Transverse colon (tissue), 4 donors: ENCODE results near the gene C10orf90. TPM values are rescaled to one million over a fixed set of nuclear protein-coding genes. Genes with fewer than 3 reads are reported as not detected.

Source experiments
- DNase-seq: peaks from one replicate; pipeline ENCODE4 v3.0.0-alpha.2; 2019
- H3K27ac ChIP-seq, 4 donors: fragments of 200-600 bp; sonication (generic); 2 replicates each; pipeline ENCODE4 v1.5.1; 2016 to 2018; ENCODE audit warnings: inconsistent platforms in 4 of 4
- H3K27me3 ChIP-seq: fragments of 200-600 bp; sonication (generic); 2 replicates; pipeline ENCODE4 v1.5.1; 2017; ENCODE audit warnings: inconsistent platforms
- H3K36me3 ChIP-seq, 4 donors: fragments of 200-600 bp; sonication (generic); 2 replicates each; pipeline ENCODE4 v1.5.1; 2017 to 2019; ENCODE audit warnings: inconsistent platforms in 4 of 4
- H3K4me1 ChIP-seq, 4 donors: fragments of 200-600 bp; sonication (generic); 2 replicates each; pipeline ENCODE4 v1.5.1; 2017 to 2020; ENCODE audit warnings: inconsistent platforms in 4 of 4
- H3K4me3 ChIP-seq, 4 donors: fragments of 200-600 bp; sonication (generic); 1 replicate in 1 of 4; 2 replicates in 3 of 4; pipeline versions ENCODE4 v1.5.1 to v1.6.1; 2017 to 2019; ENCODE audit warnings: inconsistent platforms in 4 of 4
- H3K9me3 ChIP-seq, 2 donors: fragments of 200-600 bp; sonication (generic); 2 replicates each; pipeline ENCODE4 v1.5.1; 2017 to 2019; ENCODE audit warnings: inconsistent platforms in 2 of 2
- CTCF ChIP-seq, 5 experiments: fragments of 200-600 bp in 3 of 5; fragments of 450-650 bp in 2 of 5; sonication (generic) in 3 of 5; IDR thresholded peaks; 1 replicate in 2 of 5; 2 replicates in 3 of 5; pipeline ENCODE4 v1.5.1; 2016 to 2017; ENCODE audit warnings: antibody characterized with exemption in 5 of 5, inconsistent platforms in 3 of 5, mild to moderate bottlenecking in 2 of 5, moderate library complexity in 1 of 5
- EP300 ChIP-seq: sonication (generic); formaldehyde crosslinking; IDR thresholded peaks from one replicate; pipeline ENCODE4 v1.6.1; 2017; ENCODE audit warnings: antibody characterized with exemption, low read depth
- POLR2A ChIP-seq: fragments of 450-650 bp; IDR thresholded peaks from one replicate; pipeline ENCODE4 v1.6.1; 2016; ENCODE audit warnings: antibody characterized with exemption, mild to moderate bottlenecking, moderate library complexity
- POLR2AphosphoS5 ChIP-seq, 3 donors: sonication (generic); formaldehyde crosslinking; IDR thresholded peaks; one replicate each; pipeline ENCODE4 v1.6.1; 2016; ENCODE audit warnings: antibody characterized with exemption in 3 of 3
- WGBS, 2 donors: methylation state at CpG; one replicate each; pipeline ENCODE4 v1.1.5; 2018; ENCODE audit warnings: low coverage in 1 of 2; 5-methylcytosine and 5-hydroxymethylcytosine counted together
- in situ Hi-C, 4 donors: fragments of 200-750 bp; cut with MboI; loops; one replicate each; pipeline versions ENCODE4 v1.15.0 to v1.15.1; 2017; ENCODE audit warnings: low sequenced_read_pairs in 3 of 4, low pct_ligation_motif_present in 1 of 4, low pct_unique_long_range_greater_than_20kb in 1 of 4
- intact Hi-C: fragments of 100-400 bp; cut with DNase I; formaldehyde crosslinking; loops from one replicate; pipeline ENCODE4 v1.15.1; 2023; ENCODE audit warnings: low total_unique reads
- total RNA-seq, 4 donors: library from RNA; depleted of rRNA; stranded (reverse); fragments of >200 nt; gene quantifications; one replicate each; pipeline ENCODE4 v1.1.0, GENCODE V29; 2016

Gene C10orf90
- total RNA-seq, 4 donors from 2014 or later = not detected

GRCh38 chr10:126437635-126438406 lies 232.7 kb downstream of the C10orf90 start:
- intact Hi-C loops = no loop called here
- no peaks in the 10 kb centered on the region for H3K36me3 ChIP-seq
- no peak overlapping the region for H3K27ac ChIP-seq
- no peak for DNase-seq
- H3K4me3 ChIP-seq = no peak overlapping the region
- no peaks in the 10 kb centered on the region for H3K4me1 ChIP-seq
- 84% methylated on average over 2 of the region's 2 CpGs; no CpG with 5 or more reads in 1 of the 2 donors for WGBS, 2 donors
- TF ChIP-seq CTCF (IDR thresholded peaks at IDR 0.05) (no peak), POLR2AphosphoS5 (IDR thresholded peaks at IDR 0.05) (no peak), POLR2A (no peak), EP300 (no peak)
- in situ Hi-C loops = no loop called here
- no peaks in the 10 kb centered on the region for H3K27me3 ChIP-seq
- no peaks in the 10 kb centered on the region for H3K9me3 ChIP-seq

GRCh38 chr10:126434235-126434634 lies 236.3 kb downstream of the C10orf90 start:
- Histone ChIP-seq H3K9me3 (no peaks in the 10 kb centered on the region), H3K27me3 (no peaks in the 10 kb centered on the region), H3K27ac (no peak overlapping the region), H3K4me3 (no peak overlapping the region), H3K4me1 (no peaks in the 10 kb centered on the region), H3K36me3 (no peaks in the 10 kb centered on the region)
- in situ Hi-C loops = no loop called here
- TF ChIP-seq CTCF (IDR thresholded peaks at IDR 0.05) (no peak), POLR2AphosphoS5 (IDR thresholded peaks at IDR 0.05) (no peak), EP300 (no peak)
- DNase-seq = no peak
- intact Hi-C loops = no loop called here
- 48 to 61% methylated on average over 5 of the region's 5 CpGs for WGBS, 2 donors

GRCh38 chr10:126433351-126433750 lies 237.1 kb downstream of the C10orf90 start:
- DNase-seq = no peak
- in situ Hi-C loops = no loop called here
- H3K4me3 ChIP-seq = no peak overlapping the region
- H3K36me3 ChIP-seq = no peaks in the 10 kb centered on the region
- no peak for TF ChIP-seq POLR2A
- TF ChIP-seq CTCF (IDR thresholded peaks at IDR 0.05) = no peak
- no peak for TF ChIP-seq EP300
- TF ChIP-seq POLR2AphosphoS5 (IDR thresholded peaks at IDR 0.05) = no peak
- WGBS, 2 donors = 20 to 77% methylated on average over 2 to 5 of the region's 5 CpGs
- H3K27me3 ChIP-seq = no peaks in the 10 kb centered on the region
- H3K4me1 ChIP-seq = no peaks in the 10 kb centered on the region
- intact Hi-C loops = no loop called here
- no peak overlapping the region for H3K27ac ChIP-seq
- H3K9me3 ChIP-seq = no peaks in the 10 kb centered on the region

- TF ChIP-seq EP300 (no peak), CTCF (IDR thresholded peaks at IDR 0.05) (no peak), POLR2AphosphoS5 (IDR thresholded peaks at IDR 0.05) (no peak), POLR2A (no peak)
- no peaks in the 10 kb centered on the region for H3K36me3 ChIP-seq
- in situ Hi-C loops = no loop called here
These were observed 238.0 kb downstream of the C10orf90 start for GRCh38 chr10:126432507-126432906.

More at GRCh38 chr10:126432507-126432906, 238.0 kb downstream of the C10orf90 start:
- intact Hi-C loops = no loop called here
- no peak for DNase-seq
- WGBS, 2 donors = 85 to 93% methylated on average over 2 to 7 of the region's 7 CpGs
- no peak overlapping the region for H3K4me3 ChIP-seq
- H3K27me3 ChIP-seq = no peaks in the 10 kb centered on the region
- H3K4me1 ChIP-seq = no peaks in the 10 kb centered on the region
- H3K9me3 ChIP-seq = no peaks in the 10 kb centered on the region
- H3K27ac ChIP-seq = no peak overlapping the region
